T-helper 9 cell (primary cell): ENCODE data around the gene CDH22.
A peak's percentile ranks its signal among the peaks of the same experiment; 100 is the strongest.

ENCODE experiments used
- DNase-seq: peaks from one replicate; pipeline ENCODE4 v3.0.0-alpha.2; 2020

CDH22 gene

DNA sequence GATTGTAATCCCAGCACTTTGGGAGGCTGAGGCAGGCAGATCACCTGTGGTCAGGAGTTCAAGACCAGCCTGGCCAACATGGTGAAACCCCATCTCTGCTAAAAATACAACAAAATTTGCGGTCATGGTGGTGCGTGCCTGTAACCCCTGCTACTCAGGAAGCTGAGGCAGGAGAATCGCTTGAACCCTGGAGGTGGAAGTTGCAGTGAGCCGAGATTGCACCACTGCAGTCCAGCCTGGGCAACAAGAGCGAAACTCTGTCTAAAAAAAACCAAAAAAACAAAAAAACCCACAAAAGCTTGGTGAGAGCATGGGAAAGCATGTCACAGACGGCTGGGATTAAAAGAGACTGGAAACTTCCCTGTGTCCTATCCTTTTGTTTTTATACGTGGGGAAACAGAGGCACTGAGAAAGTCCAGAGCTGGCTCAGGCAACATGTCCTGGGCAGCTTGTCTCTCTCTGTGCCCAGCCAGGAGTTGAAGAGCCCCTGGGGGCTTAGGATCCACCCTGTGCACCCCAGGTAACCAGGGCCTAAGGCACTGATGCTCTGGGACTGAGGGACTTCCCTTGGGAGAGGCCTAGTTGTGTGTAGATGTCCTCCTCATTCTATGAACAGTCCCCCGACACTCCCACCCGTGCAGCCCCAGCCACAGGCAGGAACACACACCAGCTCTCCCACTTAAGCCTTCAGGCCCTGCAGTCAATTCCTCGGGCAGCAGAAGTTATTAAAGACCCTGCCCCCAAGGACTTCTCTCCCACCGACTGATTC is 174.2 kb downstream of the CDH22 start:
- no peak for DNase-seq

DNA sequence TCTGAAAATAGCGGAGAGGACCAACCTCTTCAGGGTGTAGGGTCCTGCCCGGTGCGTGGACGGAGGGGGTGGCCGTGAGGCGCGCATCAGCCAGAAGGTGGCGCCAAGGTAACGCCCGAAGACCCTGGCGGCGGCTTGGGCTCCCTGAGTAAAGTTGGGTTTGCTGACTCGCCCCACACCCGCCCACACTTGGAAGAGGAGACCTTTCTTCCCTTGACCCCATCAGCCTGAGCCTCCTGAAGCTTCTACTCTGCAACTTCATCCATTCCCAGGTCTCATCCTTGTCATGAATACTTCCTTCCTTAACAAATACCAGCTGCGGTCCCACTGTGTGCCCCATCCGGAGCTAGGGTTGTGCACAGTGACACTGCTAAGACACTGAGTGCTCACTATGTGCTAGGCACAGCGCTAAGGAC is 175.6 kb downstream of the CDH22 start:
- peak; percentile 50 for DNase-seq

DNA sequence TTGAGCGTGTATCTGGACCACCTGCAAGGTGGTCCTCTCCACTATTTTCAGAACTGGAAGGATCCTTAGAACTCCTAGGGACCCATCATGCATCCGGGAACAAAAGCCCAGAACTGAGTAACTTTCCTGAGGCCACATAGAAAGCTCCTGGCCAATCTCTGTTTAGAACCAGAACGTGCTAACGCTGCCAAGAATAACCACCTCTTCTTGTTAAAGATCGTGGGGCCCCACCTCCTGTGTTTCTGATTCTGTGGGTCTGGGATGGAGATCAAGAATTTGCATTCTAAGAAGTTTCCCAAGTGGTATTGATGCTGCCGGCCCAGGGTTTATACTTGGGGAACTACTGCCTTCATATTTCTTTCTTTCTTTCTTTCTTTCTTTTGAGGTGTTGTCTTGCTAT is 176.9 kb downstream of the CDH22 start:
- no peak for DNase-seq

DNA sequence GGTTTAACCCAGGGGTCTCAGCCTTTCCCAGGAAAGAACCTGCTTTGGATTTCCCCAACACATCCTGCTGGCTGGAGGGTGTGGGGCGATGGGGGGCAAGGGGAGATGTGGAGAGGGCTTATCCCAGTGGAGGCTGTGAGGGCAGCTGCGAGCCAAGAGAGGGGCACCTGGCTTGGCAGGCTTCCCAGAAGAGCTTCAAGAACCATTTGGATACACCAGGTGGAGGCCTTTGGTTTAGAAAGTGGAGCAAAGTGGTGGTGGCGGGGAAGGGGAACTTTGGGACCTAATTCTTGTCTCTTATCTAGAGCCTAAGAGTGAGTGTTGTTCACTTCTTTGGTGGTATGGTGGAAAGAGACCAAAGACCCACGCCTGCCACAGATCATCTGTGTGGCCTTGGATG is 177.8 kb downstream of the CDH22 start:
- no peak for DNase-seq

DNA sequence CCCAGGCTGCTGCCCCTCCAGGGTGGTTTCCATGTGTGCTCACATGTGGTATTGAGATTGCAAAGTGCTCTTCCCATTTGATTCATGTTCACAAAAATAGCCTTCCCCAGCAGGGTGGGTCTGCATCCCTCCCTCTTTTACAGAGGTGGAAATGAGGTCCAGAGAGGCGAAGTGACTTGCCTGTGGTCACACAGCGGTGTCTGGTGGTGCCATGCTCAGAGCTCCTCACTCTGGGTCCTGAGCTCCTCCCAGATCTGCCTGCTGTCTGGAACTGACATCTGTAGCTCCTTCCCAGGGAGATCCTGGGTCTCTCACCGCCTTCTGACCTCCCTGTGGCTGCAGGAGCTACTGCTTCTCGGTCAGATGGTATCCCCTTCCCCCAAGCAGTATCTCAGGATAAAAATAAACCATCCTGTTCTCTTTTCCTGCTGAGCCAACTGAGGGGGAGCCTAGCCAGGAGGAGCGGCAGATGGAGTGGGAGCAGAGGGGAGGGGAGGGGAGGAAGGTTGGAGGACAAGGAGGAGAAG is 178.3 kb downstream of the CDH22 start:
- no peak for DNase-seq

DNA sequence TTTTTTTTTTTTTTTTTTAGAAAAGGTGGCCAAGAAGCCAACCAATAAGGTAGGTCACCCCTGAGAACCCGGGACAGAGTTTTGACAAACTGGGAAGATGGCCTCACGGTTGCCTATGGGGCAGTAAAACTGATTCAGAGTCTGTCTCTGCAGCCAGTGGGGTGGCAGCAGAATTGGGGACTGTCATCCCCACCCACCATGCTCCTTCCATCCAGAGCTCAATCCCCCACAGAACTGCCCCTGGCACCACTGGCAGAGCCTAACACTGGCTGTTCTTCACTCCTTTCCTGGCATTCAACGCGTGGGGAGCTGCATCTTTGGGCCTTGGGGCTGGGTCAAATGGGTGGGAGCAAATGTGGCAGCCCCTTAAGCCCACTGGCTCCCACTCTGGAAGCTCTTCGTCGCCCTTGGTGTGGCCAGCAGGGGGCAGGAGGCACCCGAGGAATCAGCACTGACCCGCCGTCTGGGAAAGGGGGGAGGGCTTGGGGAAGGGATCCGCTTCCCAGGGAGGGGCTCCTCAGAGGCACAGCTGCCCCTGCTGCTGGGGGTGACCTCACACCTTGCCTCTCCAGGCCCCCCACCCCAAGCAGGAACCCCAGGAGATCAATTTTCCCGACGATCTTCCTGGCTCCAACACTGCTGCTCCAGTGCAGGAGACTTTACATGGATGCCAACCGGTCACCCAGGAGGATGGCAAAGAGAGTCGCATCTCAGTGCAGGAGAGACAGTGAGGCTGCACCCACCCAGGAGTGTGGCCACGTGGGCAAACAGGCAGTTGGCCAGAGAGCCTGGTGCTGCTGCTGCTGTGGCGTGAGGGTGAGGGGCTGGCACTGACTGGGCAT is 179.8 kb downstream of the CDH22 start:
- no peak for DNase-seq

DNA sequence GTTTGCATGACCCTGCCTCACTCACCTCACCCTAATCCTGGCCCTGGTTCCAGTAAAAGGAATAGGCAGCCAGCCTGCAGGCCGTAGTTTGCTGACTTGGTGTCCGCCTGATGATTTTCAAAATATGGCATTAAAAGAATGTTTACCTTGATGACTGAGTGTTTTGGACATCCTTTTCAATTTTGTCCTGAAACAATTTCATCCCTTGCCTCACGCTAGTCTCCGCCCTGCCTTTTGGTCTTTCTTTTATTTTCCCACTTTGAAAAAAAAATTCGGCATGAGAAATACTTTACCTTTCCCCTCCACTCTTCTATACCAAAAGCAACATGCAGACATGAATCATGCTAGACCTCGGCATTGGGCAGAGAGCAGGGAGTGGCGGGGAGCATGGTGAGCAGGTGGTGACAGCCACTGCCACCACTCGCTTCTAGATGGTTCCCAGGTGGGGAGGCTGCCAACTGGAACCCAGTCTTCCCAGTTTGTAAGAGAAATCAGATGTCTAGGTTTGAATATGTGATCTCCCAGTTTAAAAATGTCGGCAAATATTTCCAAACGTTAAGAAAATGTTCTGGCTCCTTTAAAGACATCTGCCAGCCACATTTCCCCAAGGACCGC is 180.8 kb downstream of the CDH22 start:
- DNase-seq, result no peak

DNA sequence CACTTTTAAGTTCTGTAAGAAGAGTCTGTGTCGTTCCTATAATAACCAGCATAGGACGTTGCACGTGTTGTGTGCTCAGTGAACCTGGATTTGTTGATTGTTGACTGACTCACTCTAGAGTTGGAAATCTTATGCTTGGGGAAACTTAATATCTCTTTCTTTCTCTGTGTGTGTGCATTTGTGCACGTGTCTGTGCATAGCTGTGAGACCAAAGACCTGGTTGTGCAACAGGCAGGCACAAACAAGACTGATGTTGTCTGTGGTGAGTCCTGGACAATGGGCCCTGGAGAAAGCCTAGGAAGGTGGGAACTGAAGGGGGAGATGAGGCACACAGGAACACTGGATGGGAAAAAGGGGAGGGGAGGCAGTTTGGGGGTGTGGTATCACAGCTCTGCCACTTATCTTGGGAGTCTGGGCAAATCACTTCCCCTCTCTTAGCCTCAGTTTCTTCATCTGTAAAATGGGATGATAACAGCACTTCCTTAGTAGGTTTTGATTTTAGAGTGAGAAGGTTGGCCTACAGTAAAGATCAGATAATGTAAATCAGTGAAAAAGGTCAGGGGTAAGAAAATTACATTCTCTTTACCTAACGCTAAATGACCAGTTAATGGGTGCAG is 181.8 kb downstream of the CDH22 start:
- DNase-seq, result no peak
